ENCODE data around the gene CCDC85C.

The CCDC85C gene

DNA sequence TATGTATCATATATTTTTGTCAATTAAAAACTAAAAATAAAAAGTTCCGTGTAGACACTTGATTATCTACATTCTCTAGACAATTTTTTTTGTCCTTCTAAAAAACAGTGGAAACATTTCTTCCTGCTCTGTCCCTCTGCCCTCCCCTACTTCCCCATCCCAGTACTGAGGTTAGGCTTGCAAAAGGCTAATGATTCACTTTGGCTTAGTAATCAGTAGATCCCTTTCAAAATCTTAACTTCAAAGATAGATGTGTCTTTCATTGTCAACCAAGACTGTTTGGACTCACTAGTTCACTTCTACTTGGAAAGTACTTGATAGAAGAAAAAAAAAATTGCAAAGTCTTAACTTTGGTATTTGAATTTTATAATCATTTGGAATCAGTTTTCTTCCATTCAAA, 127.1 kb downstream of the CCDC85C start:
- Histone ChIP-seq H3K4me3 (ENCODE audit: low read length) (no peak overlapping the region), H3K27me3 (replicated peaks; ENCODE audit: control insufficient read depth, insufficient read depth, low read length) (no peaks in the 10 kb centered on the region), H3K9ac (ENCODE audit: low read length) (no peak overlapping the region), H3K4me1 (ENCODE audit: control insufficient read depth, insufficient read depth, low read length) (peaks cover 34% of the 10 kb centered on the region), H3K36me3 (ENCODE audit: control insufficient read depth, insufficient read depth, low read length, severe bottlenecking) (no peaks in the 10 kb centered on the region), H3K9me3 (ENCODE audit: control insufficient read depth, low read length) (no peaks in the 10 kb centered on the region)
- no peak for DNase-seq (ENCODE audit: low read depth)

DNA sequence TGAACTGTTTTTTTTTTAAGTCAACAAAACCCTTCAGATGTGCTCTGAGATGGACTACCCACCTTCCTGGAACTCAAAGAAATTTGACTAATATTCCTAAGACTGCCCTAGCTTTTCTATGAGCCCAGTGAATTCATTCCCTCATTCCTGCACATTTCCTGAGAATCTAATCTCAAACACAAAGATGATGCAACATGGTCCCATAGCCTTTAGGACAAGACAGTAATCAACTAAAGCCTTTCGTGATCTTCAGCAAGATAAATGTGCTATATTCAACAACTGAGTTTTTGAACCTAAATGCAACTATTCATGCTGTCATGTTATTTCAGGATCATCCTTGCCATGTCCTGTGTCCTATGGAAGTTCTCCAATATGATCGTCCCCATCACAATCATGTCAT, 128.3 kb downstream of the CCDC85C start:
- no peak for DNase-seq (ENCODE audit: low read depth)
- H3K4me3 ChIP-seq (ENCODE audit: low read length): no peak overlapping the region

DNA sequence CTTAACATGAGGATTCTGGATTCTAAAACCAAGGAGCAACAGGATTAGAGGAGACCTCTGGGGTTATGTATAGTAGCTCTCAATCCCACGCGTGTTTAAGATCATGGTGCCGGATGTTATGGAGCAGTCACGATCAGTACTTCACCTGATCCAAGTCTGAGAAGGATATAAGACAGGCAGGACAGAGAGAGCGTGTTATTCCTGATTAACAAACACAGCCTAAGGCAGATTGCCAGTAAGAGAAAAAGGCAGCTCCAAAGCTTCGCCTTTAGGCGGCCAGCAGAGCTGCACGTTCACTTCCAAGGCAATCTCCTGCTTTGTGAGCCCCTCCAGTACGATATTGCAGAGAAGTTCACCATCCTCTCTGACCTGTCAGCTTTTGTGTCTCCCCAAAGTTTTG, 128.8 kb downstream of the CCDC85C start:
- Histone ChIP-seq H3K9ac (ENCODE audit: low read length) (no peak overlapping the region), H3K4me3 (ENCODE audit: low read length) (peak overlapping the region; percentile 5), H3K27me3 (replicated peaks; ENCODE audit: control insufficient read depth, insufficient read depth, low read length) (no peaks in the 10 kb centered on the region), H3K9me3 (ENCODE audit: control insufficient read depth, low read length) (no peaks in the 10 kb centered on the region), H3K36me3 (ENCODE audit: control insufficient read depth, insufficient read depth, low read length, severe bottlenecking) (no peaks in the 10 kb centered on the region), H3K4me1 (ENCODE audit: control insufficient read depth, insufficient read depth, low read length) (peaks cover 34% of the 10 kb centered on the region)
- peak; percentile 15 for DNase-seq (ENCODE audit: low read depth)

More for the DNA sequence above, 128.3 kb downstream of the CCDC85C start:
- Histone ChIP-seq H3K4me1 (ENCODE audit: control insufficient read depth, insufficient read depth, low read length) (peaks cover 34% of the 10 kb centered on the region), H3K9ac (ENCODE audit: low read length) (no peak overlapping the region), H3K9me3 (ENCODE audit: control insufficient read depth, low read length) (no peaks in the 10 kb centered on the region), H3K27me3 (replicated peaks; ENCODE audit: control insufficient read depth, insufficient read depth, low read length) (no peaks in the 10 kb centered on the region), H3K36me3 (ENCODE audit: control insufficient read depth, insufficient read depth, low read length, severe bottlenecking) (no peaks in the 10 kb centered on the region)

DNA sequence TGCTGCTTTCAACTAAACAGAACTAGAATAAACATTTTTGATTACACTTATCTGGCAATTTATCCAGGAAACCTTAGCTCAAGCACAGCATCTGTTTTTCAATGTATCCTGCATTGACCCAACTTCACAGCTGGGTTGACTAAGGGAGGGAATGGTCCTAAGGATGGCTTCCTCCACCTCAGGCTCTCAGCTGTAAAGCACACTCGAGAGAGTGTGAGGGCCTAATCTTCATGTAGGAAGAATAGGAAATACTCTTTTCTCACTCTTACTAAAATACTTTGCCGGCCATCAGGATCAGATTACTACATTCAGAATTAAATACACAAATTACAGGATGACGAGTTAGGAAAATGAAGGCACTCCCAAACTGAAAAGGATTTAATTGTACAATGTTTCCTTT, 130.5 kb downstream of the CCDC85C start:
- H3K9ac ChIP-seq (ENCODE audit: low read length): no peak overlapping the region
- H3K4me1 ChIP-seq (ENCODE audit: control insufficient read depth, insufficient read depth, low read length): peaks cover 23% of the 10 kb centered on the region
- H3K4me3 ChIP-seq (ENCODE audit: low read length): no peak overlapping the region
- no peaks in the 10 kb centered on the region for H3K27me3 ChIP-seq (replicated peaks; ENCODE audit: control insufficient read depth, insufficient read depth, low read length)
- DNase-seq (ENCODE audit: low read depth): no peak
- H3K9me3 ChIP-seq (ENCODE audit: control insufficient read depth, low read length): no peaks in the 10 kb centered on the region
- H3K36me3 ChIP-seq (ENCODE audit: control insufficient read depth, insufficient read depth, low read length, severe bottlenecking): no peaks in the 10 kb centered on the region

DNA sequence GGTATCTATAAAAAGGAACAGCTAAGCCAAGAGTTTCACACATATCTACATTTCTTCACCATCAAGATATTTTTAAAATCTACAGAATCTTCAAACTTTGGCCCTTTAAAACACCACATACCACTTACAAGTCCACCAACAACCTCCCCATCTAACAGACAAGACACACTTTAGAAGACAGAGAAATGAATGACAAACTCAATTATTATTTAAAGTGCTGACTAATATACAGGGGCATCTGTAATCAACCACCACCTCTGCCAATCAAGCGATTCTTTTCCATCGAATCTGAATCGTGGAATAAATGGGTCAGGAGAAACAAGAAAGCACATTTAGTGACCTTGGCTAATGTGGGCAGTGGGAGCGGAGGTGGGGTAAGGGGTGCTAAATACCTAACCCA, 131.1 kb downstream of the CCDC85C start:
- no peak overlapping the region for H3K4me3 ChIP-seq (ENCODE audit: low read length)
- DNase-seq (ENCODE audit: low read depth): no peak
- no peak overlapping the region for H3K9ac ChIP-seq (ENCODE audit: low read length)
- H3K36me3 ChIP-seq (ENCODE audit: control insufficient read depth, insufficient read depth, low read length, severe bottlenecking): no peaks in the 10 kb centered on the region
- H3K4me1 ChIP-seq (ENCODE audit: control insufficient read depth, insufficient read depth, low read length): peaks cover 20% of the 10 kb centered on the region
- no peaks in the 10 kb centered on the region for H3K27me3 ChIP-seq (replicated peaks; ENCODE audit: control insufficient read depth, insufficient read depth, low read length)
- no peaks in the 10 kb centered on the region for H3K9me3 ChIP-seq (ENCODE audit: control insufficient read depth, low read length)

DNA sequence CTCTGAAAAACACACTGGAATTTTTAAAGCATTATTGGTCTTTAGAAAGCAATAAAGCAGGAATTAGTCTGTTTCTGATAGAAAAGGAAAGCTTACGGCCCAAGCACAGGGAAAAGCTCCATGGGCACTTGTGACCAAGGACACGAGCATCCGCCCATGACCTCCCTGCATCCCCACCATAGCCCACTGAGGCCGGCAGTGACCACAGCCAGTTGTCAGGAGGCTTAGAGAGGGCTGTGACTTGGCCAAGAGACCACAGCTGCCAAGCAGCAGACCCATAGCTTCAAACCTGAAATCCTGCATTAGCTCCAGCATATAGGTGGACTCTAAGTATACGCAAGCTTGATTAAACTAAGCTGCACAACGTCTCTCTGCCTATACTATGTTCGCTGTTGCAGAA, 132.3 kb downstream of the CCDC85C start:
- no peak for DNase-seq (ENCODE audit: low read depth)
- H3K9me3 ChIP-seq (ENCODE audit: control insufficient read depth, low read length): no peaks in the 10 kb centered on the region
- no peak overlapping the region for H3K4me3 ChIP-seq (ENCODE audit: low read length)
- H3K36me3 ChIP-seq (ENCODE audit: control insufficient read depth, insufficient read depth, low read length, severe bottlenecking): no peaks in the 10 kb centered on the region
- peaks cover 15% of the 10 kb centered on the region for H3K4me1 ChIP-seq (ENCODE audit: control insufficient read depth, insufficient read depth, low read length)
- no peaks in the 10 kb centered on the region for H3K27me3 ChIP-seq (replicated peaks; ENCODE audit: control insufficient read depth, insufficient read depth, low read length)
- no peak overlapping the region for H3K9ac ChIP-seq (ENCODE audit: low read length)

DNA sequence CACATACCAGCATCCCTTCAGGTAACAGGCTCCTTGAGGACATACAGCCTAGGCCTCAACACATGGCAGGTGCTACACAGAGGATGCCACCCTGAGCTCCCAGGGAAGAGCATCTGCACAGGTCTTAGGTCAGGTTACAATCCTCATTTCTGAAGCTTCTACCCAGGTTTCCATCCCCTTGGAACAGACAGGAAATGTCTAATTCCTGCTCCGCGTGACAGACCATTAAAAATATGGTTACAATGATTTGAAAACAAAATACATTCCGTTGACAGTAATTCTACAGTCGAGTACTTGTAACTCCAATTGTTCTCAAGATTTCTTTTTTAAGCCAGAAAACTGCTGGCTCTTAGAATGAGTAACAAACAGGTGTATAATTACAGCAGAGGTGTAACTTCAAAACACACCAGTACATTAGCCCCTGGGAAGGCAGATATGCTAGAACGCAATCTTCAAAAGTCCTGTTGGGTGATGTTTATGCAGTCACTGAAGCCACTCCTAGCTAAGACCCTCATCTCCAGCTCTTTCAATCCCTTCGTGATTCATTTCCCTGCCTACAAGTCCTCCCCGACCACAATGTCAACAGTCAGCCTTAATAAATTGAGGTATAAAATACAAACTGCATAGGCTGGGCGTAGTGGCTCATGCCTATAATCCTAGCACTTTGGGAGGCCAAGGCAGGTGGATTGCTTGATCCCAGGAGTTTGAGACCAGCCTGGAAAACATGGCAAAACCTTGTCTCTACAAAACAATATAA, 135.0 kb downstream of the CCDC85C start:
- Histone ChIP-seq H3K9ac (ENCODE audit: low read length) (no peak overlapping the region), H3K4me3 (ENCODE audit: low read length) (no peak overlapping the region), H3K36me3 (ENCODE audit: control insufficient read depth, insufficient read depth, low read length, severe bottlenecking) (peaks cover 16% of the 10 kb centered on the region), H3K27me3 (replicated peaks; ENCODE audit: control insufficient read depth, insufficient read depth, low read length) (no peaks in the 10 kb centered on the region), H3K9me3 (ENCODE audit: control insufficient read depth, low read length) (no peaks in the 10 kb centered on the region), H3K4me1 (ENCODE audit: control insufficient read depth, insufficient read depth, low read length) (no peaks in the 10 kb centered on the region)
- no peak for DNase-seq (ENCODE audit: low read depth)

DNA sequence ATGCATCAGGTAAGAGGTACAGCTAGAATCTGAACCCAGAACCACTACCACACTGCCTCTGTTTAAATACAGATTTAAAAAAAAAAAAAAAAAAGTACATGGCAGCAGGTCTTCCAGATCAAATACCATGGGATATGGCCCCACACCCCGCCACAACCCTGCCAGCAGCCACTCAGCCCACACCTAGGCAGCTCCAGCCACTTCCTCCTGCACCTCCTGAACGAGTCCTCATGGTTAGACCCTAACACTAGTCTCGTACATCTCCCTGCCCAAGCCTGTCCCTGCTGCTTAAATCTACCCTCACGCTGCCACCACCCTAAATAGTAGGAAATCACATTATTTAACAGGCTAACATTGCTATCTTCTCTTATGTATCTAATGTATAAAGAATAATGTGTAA, 135.9 kb downstream of the CCDC85C start:
- no peaks in the 10 kb centered on the region for H3K27me3 ChIP-seq (replicated peaks; ENCODE audit: control insufficient read depth, insufficient read depth, low read length)
- no peaks in the 10 kb centered on the region for H3K9me3 ChIP-seq (ENCODE audit: control insufficient read depth, low read length)
- H3K4me3 ChIP-seq (ENCODE audit: low read length): no peak overlapping the region
- no peaks in the 10 kb centered on the region for H3K4me1 ChIP-seq (ENCODE audit: control insufficient read depth, insufficient read depth, low read length)
- DNase-seq (ENCODE audit: low read depth): no peak
- H3K9ac ChIP-seq (ENCODE audit: low read length): no peak overlapping the region
- H3K36me3 ChIP-seq (ENCODE audit: control insufficient read depth, insufficient read depth, low read length, severe bottlenecking): peaks cover 23% of the 10 kb centered on the region

DNA sequence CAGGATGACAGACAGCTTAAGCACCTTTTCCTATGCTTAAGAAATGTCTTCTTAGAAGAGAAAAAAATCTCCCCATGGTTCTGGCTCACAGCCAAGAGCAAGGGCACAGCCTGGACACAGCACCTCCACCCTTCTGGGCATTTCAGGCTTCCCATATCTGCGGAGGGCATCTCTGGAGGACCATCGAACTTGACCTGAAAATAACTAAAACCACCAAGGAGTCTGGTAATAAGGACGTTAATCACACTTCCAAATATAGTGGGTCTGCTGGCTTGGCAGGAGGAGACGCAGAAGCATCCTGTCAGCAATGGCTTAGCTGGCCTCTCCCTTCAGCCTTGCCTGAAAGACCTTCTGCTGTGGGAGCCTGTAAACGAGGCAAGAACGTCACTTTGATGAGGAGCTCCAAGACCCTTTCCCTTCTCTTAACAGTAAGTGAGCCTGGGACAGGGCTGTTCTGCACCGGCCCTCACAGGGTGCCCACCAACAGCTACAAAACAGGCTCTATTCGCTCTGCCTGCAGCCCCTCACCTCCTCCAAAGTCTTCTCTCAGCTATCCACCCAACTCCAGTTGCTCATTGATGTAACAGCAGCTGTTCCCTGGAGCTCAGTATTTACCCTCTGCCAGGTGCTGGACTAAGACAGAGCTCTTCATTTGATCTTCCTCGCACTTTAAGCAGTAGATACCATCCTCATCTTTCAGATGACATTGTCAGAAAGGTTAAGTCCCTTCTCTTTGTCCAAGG, 136.5 kb downstream of the CCDC85C start:
- Histone ChIP-seq H3K9ac (ENCODE audit: low read length) (no peak overlapping the region), H3K4me3 (ENCODE audit: low read length) (no peak overlapping the region), H3K27me3 (replicated peaks; ENCODE audit: control insufficient read depth, insufficient read depth, low read length) (no peaks in the 10 kb centered on the region), H3K36me3 (ENCODE audit: control insufficient read depth, insufficient read depth, low read length, severe bottlenecking) (peaks cover 28% of the 10 kb centered on the region), H3K4me1 (ENCODE audit: control insufficient read depth, insufficient read depth, low read length) (no peaks in the 10 kb centered on the region), H3K9me3 (ENCODE audit: control insufficient read depth, low read length) (no peaks in the 10 kb centered on the region)
- DNase-seq (ENCODE audit: low read depth): no peak

DNA sequence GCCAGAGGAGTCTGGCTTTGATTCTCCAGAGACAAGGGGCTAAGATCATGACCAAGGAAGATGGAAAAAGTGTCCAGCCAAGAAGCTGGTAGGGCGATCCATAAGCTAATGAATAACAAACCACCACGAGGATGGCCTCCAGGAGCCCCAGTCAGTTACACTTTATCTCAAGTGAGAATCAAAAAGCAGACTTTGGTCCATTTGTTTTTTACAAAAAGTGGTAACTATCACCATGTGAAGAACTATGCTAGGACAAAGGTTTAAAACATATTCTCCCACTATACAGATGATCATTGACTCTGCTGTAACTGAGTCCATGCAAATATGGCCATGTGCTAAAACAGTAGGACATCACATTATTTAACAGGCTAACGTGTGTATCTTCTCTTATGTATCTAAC, 137.2 kb downstream of the CCDC85C start:
- no peaks in the 10 kb centered on the region for H3K27me3 ChIP-seq (replicated peaks; ENCODE audit: control insufficient read depth, insufficient read depth, low read length)
- no peaks in the 10 kb centered on the region for H3K4me1 ChIP-seq (ENCODE audit: control insufficient read depth, insufficient read depth, low read length)
- no peak overlapping the region for H3K4me3 ChIP-seq (ENCODE audit: low read length)
- no peaks in the 10 kb centered on the region for H3K9me3 ChIP-seq (ENCODE audit: control insufficient read depth, low read length)
- peaks cover 36% of the 10 kb centered on the region for H3K36me3 ChIP-seq (ENCODE audit: control insufficient read depth, insufficient read depth, low read length, severe bottlenecking)
- no peak overlapping the region for H3K9ac ChIP-seq (ENCODE audit: low read length)
- no peak for DNase-seq (ENCODE audit: low read depth)

DNA sequence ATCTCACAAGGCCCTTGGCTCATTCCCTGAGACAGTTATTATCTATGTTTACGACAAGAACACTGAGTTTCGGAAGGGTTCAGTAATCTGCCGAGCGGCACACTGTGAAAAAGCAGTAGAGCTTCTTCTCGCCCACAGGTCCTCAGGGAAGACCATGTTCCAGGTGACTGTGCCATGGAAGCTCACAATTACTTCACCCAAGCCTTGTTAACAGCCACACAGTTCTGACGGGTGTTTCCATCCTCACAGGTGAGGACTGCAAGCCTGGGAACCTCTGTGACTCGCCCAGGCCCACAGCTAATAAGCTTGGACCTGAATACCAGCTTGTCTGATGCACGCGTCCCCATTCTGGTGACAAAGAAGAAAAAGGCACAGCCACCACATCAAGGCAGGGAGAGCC, 138.7 kb downstream of the CCDC85C start:
- Histone ChIP-seq H3K9me3 (ENCODE audit: control insufficient read depth, low read length) (no peaks in the 10 kb centered on the region), H3K4me1 (ENCODE audit: control insufficient read depth, insufficient read depth, low read length) (no peaks in the 10 kb centered on the region), H3K4me3 (ENCODE audit: low read length) (no peak overlapping the region), H3K9ac (ENCODE audit: low read length) (no peak overlapping the region), H3K27me3 (replicated peaks; ENCODE audit: control insufficient read depth, insufficient read depth, low read length) (no peaks in the 10 kb centered on the region), H3K36me3 (ENCODE audit: control insufficient read depth, insufficient read depth, low read length, severe bottlenecking) (peaks cover 50% of the 10 kb centered on the region)
- no peak for DNase-seq (ENCODE audit: low read depth)

All from adipocyte (in vitro differentiated cells).